HCT116 (cell line): ENCODE results near the gene FNDC3A. TPM values are rescaled to one million over a fixed set of nuclear protein-coding genes. Genes with fewer than 3 reads are reported as not detected.

ENCODE experiments used
- ATAC-seq: fragments of 200-7000 bp; cut with Tn5 transposase; 2 replicates; pipeline ENCODE4 v1.9.1; 2020; ENCODE audit warnings: mild to moderate bottlenecking, moderate library complexity
- BruUV-seq: library from RNA; stranded (reverse); fragments of 400-500 nt; replicated peaks from 2 replicates; lab custom pipeline; 2021; lab: Mats Ljungman, UMichigan
- CTCF ChIA-PET: fragments of 300-600 bp; sonication (Branson Sonifier 250); formaldehyde crosslinking; loops from one replicate; lab custom pipeline; 2021; ENCODE audit warnings: antibody characterized with exemption; lab: Charles Lee
- POLR2A ChIA-PET: fragments of 300-600, 350-600 bp; sonication (Branson Sonifier 250); formaldehyde crosslinking; loops from one replicate; lab custom pipeline; 2021; ENCODE audit warnings: antibody characterized with exemption; lab: Charles Lee
- RAD21 ChIA-PET, 2 experiments: fragments of 300-600 bp; sonication (Branson Sonifier 250); formaldehyde crosslinking; loops; one replicate each; lab custom pipeline; 2023; ENCODE audit warnings: low total read pairs in 2 of 2; ENCODE audit not compliant: uncharacterized antibody in 2 of 2, unreplicated experiment in 2 of 2, low non-redundant PET in 1 of 2; lab: Charles Lee
- DNase-seq: peaks from one replicate; pipeline ENCODE4 v3.0.0-alpha.2; 2010; ENCODE audit warnings: low read depth, low spot score
- H2AFZ ChIP-seq: fragments of 200-600 bp; shearing (Covaris generic), sonication (generic); 2 replicates; pipeline ENCODE4 v1.6.1; 2017; ENCODE audit warnings: low read depth, mixed run types, mixed read lengths, antibody characterized with exemption, low read length; ENCODE audit not compliant: poor library complexity, severe bottlenecking
- H3K27ac ChIP-seq: 2 replicates; pipeline ENCODE4 v1.5.1; 2012; ENCODE audit warnings: low read depth, low read length
- H3K27me3 ChIP-seq: fragments of 200-600 bp; sonication (generic); 2 replicates; pipeline ENCODE4 v1.6.1; 2016; ENCODE audit warnings: mixed run types, low read length, mixed read lengths; ENCODE audit not compliant: insufficient read depth
- H3K36me3 ChIP-seq, 2 experiments: fragments of 200-500 bp in 1 of 2; fragments of 200-600 bp in 1 of 2; sonication (Bioruptor generic) in 1 of 2; sonication (generic) in 1 of 2; 2 replicates each; pipeline versions ENCODE4 v1.5.1 to v1.6.1; 2014 to 2016; ENCODE audit warnings: low read length in 2 of 2, inconsistent platforms in 1 of 2, mixed read lengths in 1 of 2, mixed run types in 1 of 2; ENCODE audit not compliant: insufficient read depth in 2 of 2, control insufficient read depth in 1 of 2
- H3K4me1 ChIP-seq, 2 experiments: fragments of 200-600 bp in 1 of 2; sonication (generic) in 1 of 2; 2 replicates each; pipeline versions ENCODE4 v1.5.1 to v1.6.1; 2012 to 2017; ENCODE audit warnings: low read length in 2 of 2, inconsistent platforms in 1 of 2, mild to moderate bottlenecking in 1 of 2, mixed read lengths in 1 of 2, mixed run types in 1 of 2, moderate library complexity in 1 of 2; ENCODE audit not compliant: insufficient read depth in 2 of 2, control insufficient read depth in 1 of 2
- H3K4me2 ChIP-seq: fragments of 200-600 bp; sonication (generic); 2 replicates; pipeline ENCODE4 v1.6.1; 2017; ENCODE audit warnings: mixed run types, low read length, mixed read lengths
- H3K4me3 ChIP-seq, 2 experiments: fragments of 200-600 bp in 1 of 2; sonication (generic) in 1 of 2; replicated peaks in 1 of 2; 2 replicates each; pipeline ENCODE4 v1.5.1; 2011 to 2016; ENCODE audit warnings: low read length in 2 of 2, control low read depth in 1 of 2, low read depth in 1 of 2, mild to moderate bottlenecking in 1 of 2, mixed read lengths in 1 of 2, mixed run types in 1 of 2
- H3K79me2 ChIP-seq: fragments of 200-600 bp; sonication (generic); 2 replicates; pipeline ENCODE4 v1.6.1; 2017; ENCODE audit warnings: mild to moderate bottlenecking, mixed run types, low read length, moderate library complexity, mixed read lengths; ENCODE audit not compliant: insufficient read depth
- H3K9ac ChIP-seq: fragments of 200-600 bp; sonication (generic); 2 replicates; pipeline ENCODE4 v1.6.1; 2016; ENCODE audit warnings: low read length, mixed read lengths
- H3K9me2 ChIP-seq: fragments of 200-600 bp; sonication (generic), shearing (Covaris generic); 2 replicates; pipeline ENCODE4 v1.6.1; 2017; ENCODE audit warnings: mixed run types, mild to moderate bottlenecking, moderate library complexity; ENCODE audit not compliant: insufficient read depth
- H3K9me3 ChIP-seq, 2 experiments: fragments of 200-500 bp in 1 of 2; fragments of 200-600 bp in 1 of 2; sonication (Bioruptor generic) in 1 of 2; sonication (generic) in 1 of 2; 2 replicates each; pipeline ENCODE4 v1.6.1; 2014 to 2017; ENCODE audit warnings: low read length in 2 of 2, mixed read lengths in 2 of 2, inconsistent platforms in 1 of 2, low read depth in 1 of 2, mild to moderate bottlenecking in 1 of 2, mixed run types in 1 of 2, moderate library complexity in 1 of 2; ENCODE audit not compliant: control insufficient read depth in 1 of 2, insufficient read depth in 1 of 2
- H4K20me1 ChIP-seq: fragments of 200-600 bp; sonication (generic), shearing (Covaris generic); 2 replicates; pipeline ENCODE4 v1.6.1; 2017; ENCODE audit warnings: mixed run types, mild to moderate bottlenecking, moderate library complexity; ENCODE audit not compliant: insufficient read depth
- ATF3 ChIP-seq: IDR thresholded peaks from 2 replicates; pipeline ENCODE4 v1.6.1; 2012
- CBX3 ChIP-seq: IDR thresholded peaks from 2 replicates; pipeline ENCODE4 v1.6.1; 2012; ENCODE audit warnings: low read depth
- CTCF ChIP-seq, 3 experiments: fragments of 200-600 bp in 1 of 3; sonication (generic) in 1 of 3; IDR thresholded peaks in 2 of 3; conservative IDR thresholded peaks in 1 of 3; 2 replicates each; pipeline ENCODE4 v1.5.1; 2012 to 2017; ENCODE audit warnings: low read depth in 2 of 3, low read length in 2 of 3, antibody characterized with exemption in 1 of 3, borderline replicate concordance in 1 of 3, control low read depth in 1 of 3, mild to moderate bottlenecking in 1 of 3, mixed read lengths in 1 of 3, mixed run types in 1 of 3, moderate library complexity in 1 of 3; ENCODE audit not compliant: insufficient read depth in 1 of 3
- EGR1 ChIP-seq: IDR thresholded peaks from 2 replicates; pipeline ENCODE4 v1.6.1; 2012; ENCODE audit warnings: low read depth
- ELF1 ChIP-seq: IDR thresholded peaks from 2 replicates; pipeline ENCODE4 v1.6.1; 2012; ENCODE audit warnings: low read depth, borderline replicate concordance
- EZH2 ChIP-seq: fragments of 200-600 bp; sonication (generic); IDR thresholded peaks from 2 replicates; pipeline ENCODE4 v1.6.1; 2017; ENCODE audit warnings: antibody characterized with exemption, mixed run types
- EZH2phosphoT487 ChIP-seq: fragments of 200-600 bp; IDR thresholded peaks from 2 replicates; pipeline ENCODE4 v1.6.1; 2018; ENCODE audit warnings: antibody characterized with exemption, borderline replicate concordance
- JUND ChIP-seq: IDR thresholded peaks from 2 replicates; pipeline ENCODE4 v1.6.1; 2012
- MAX ChIP-seq: IDR thresholded peaks from 2 replicates; pipeline ENCODE4 v1.6.1; 2012
- POLR2AphosphoS5 ChIP-seq: IDR thresholded peaks from 2 replicates; pipeline ENCODE4 v1.6.1; 2011; ENCODE audit warnings: mild to moderate bottlenecking, low read depth, low read length, moderate library complexity
- RAD21 ChIP-seq: IDR thresholded peaks from 2 replicates; pipeline ENCODE4 v1.6.1; 2012; ENCODE audit warnings: low read depth, mild to moderate bottlenecking
- REST ChIP-seq: IDR thresholded peaks from 2 replicates; pipeline ENCODE4 v1.6.1; 2012; ENCODE audit warnings: low read depth
- SP1 ChIP-seq: IDR thresholded peaks from 2 replicates; pipeline ENCODE4 v1.6.1; 2012; ENCODE audit warnings: low read depth
- SRF ChIP-seq: IDR thresholded peaks from 2 replicates; pipeline ENCODE4 v1.6.1; 2012; ENCODE audit warnings: low read depth
- YY1 ChIP-seq: IDR thresholded peaks from 2 replicates; pipeline ENCODE4 v1.6.1; 2011; ENCODE audit warnings: low read length, low read depth, moderate library complexity, mild to moderate bottlenecking; ENCODE audit not compliant: insufficient replicate concordance; ENCODE audit errors: extremely low read depth
- ZBTB33 ChIP-seq: IDR thresholded peaks from 2 replicates; pipeline ENCODE4 v1.6.1; 2011; ENCODE audit warnings: mild to moderate bottlenecking, low read length, moderate library complexity; ENCODE audit not compliant: insufficient replicate concordance; ENCODE audit errors: extremely low read depth
- ZFX ChIP-seq: fragments of 450-650 bp; IDR thresholded peaks from 2 replicates; pipeline ENCODE4 v1.6.1; 2017
- ZNF274 ChIP-seq: fragments of 200-500 bp; sonication (Bioruptor generic); IDR thresholded peaks from 2 replicates; pipeline ENCODE4 v1.6.1; 2014; ENCODE audit warnings: mild to moderate bottlenecking, low read depth, low read length, inconsistent platforms
- intact Hi-C: fragments of 100-400 bp; cut with micrococcal nuclease; formaldehyde crosslinking; loops from 2 replicates; pipeline ENCODE4 v1.10.0; 2022
- total RNA-seq: library from RNA; stranded (reverse); gene quantifications from one replicate; pipeline ENCODE4 v1.2.1, GENCODE V29; 2021; ENCODE audit not compliant: unreplicated experiment

FNDC3A gene
- total RNA-seq, 1 experiment from 2014 or later: 30.5 TPM

GRCh38 chr13:49140910-49141611 is 165.3 kb downstream of the FNDC3A start:
- Histone ChIP-seq H3K36me3 (peaks cover 0 to 7% of the 10 kb centered on the region in 2 experiments; a peak in 3 of 4 replicates), H4K20me1 (no peaks in the 10 kb centered on the region), H3K4me3 (no peak overlapping the region), H3K27me3 (no peaks in the 10 kb centered on the region), H3K4me2 (no peak overlapping the region), H2AFZ (no peak overlapping the region), H3K79me2 (no peaks in the 10 kb centered on the region), H3K4me1 (no peaks in the 10 kb centered on the region), H3K27ac (no peak overlapping the region), H3K9me2 (no peaks in the 10 kb centered on the region), H3K9ac (no peak overlapping the region), H3K9me3 (no peaks in the 10 kb centered on the region)
- no TSS peak for BruUV-seq
- ChIA-PET RAD21 (no interaction called here), POLR2A (no interaction called here), CTCF (no interaction called here)
- TF ChIP-seq YY1: no peak
- no peak for TF ChIP-seq SP1
- TF ChIP-seq ZFX: no peak
- no peak for TF ChIP-seq MAX
- no peak for TF ChIP-seq REST
- TF ChIP-seq ZNF274: no peak
- TF ChIP-seq SRF: no peak
- no peak for TF ChIP-seq EGR1
- no peak for TF ChIP-seq JUND
- no peak for TF ChIP-seq RAD21
- TF ChIP-seq ATF3: no peak
- TF ChIP-seq EZH2phosphoT487: no peak
- TF ChIP-seq ELF1: no peak
- TF ChIP-seq CTCF (IDR thresholded peaks at IDR 0.05 in 2 of 3, conservative IDR thresholded peaks at IDR 0.05 in 1 of 3; ENCODE audit: borderline replicate concordance in 1 of 3, insufficient read depth in 1 of 3, low read depth in 2 of 3, low read length in 2 of 3): no peak
- no peak for TF ChIP-seq CBX3
- no peak for TF ChIP-seq POLR2AphosphoS5
- TF ChIP-seq ZBTB33: no peak
- TF ChIP-seq EZH2: no peak
- intact Hi-C loops: no loop called here
- ATAC-seq (no peak), DNase-seq (no peak)
